OCI-LY7 (cell line): ENCODE measurements around the gene SKAP2.

Source experiments
- EZH2phosphoT487 ChIP-seq: fragments of 200-600 bp; sonication (generic); IDR thresholded peaks from 2 replicates; pipeline ENCODE4 v1.6.1; 2018; ENCODE audit warnings: low read depth, borderline replicate concordance, mild to moderate bottlenecking, mixed run types, antibody characterized with exemption, low read length, moderate library complexity, mixed read lengths
- TF ChIP-seq, protein P1 (sequence below): fragments of 200-600 bp; sonication (generic); conservative IDR thresholded peaks from 2 replicates; pipeline ENCODE4 v1.5.1; 2014; ENCODE audit warnings: mild to moderate bottlenecking, antibody characterized with exemption, low read length, moderate library complexity, mixed read lengths

DNA sequence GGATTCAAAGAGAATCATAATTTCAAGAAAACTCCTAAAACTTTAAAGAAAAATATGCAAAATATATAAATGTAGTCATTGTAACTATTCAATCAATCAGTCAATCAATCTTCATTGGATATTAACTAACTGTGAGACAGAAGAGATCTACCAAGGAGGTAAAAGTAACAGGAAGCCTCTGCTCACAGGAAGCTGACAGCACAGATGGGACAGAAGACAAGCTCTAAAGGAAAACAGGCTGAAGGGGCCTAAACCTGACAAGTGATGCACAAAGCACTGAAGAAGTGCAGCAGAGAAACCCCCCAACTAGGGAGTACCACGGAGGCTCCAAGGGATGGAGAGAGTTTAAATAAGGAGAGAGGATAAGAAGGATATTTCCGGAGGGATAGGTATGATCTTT lies 173.0 kb downstream of the SKAP2 start:
- TF ChIP-seq, protein P1, sequence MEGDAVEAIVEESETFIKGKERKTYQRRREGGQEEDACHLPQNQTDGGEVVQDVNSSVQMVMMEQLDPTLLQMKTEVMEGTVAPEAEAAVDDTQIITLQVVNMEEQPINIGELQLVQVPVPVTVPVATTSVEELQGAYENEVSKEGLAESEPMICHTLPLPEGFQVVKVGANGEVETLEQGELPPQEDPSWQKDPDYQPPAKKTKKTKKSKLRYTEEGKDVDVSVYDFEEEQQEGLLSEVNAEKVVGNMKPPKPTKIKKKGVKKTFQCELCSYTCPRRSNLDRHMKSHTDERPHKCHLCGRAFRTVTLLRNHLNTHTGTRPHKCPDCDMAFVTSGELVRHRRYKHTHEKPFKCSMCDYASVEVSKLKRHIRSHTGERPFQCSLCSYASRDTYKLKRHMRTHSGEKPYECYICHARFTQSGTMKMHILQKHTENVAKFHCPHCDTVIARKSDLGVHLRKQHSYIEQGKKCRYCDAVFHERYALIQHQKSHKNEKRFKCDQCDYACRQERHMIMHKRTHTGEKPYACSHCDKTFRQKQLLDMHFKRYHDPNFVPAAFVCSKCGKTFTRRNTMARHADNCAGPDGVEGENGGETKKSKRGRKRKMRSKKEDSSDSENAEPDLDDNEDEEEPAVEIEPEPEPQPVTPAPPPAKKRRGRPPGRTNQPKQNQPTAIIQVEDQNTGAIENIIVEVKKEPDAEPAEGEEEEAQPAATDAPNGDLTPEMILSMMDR = no peak
- TF ChIP-seq EZH2phosphoT487 = no peak
